Sigmoid colon (tissue), 7 donors: Measurements from ENCODE around the gene MTOR. TPM values are rescaled to one million over a fixed set of nuclear protein-coding genes. Genes with fewer than 3 reads are reported as not detected.

Source experiments
- DNase-seq: peaks from one replicate; pipeline ENCODE4 v3.0.0-alpha.2; 2019
- H3K27ac ChIP-seq, 4 donors: fragments of 200-600 bp; sonication (generic); one replicate each; pipeline ENCODE4 v1.5.1; 2016 to 2019; ENCODE audit warnings: mild to moderate bottlenecking in 1 of 4
- H3K27me3 ChIP-seq, 3 donors: fragments of 200-600 bp; sonication (generic); one replicate each; pipeline ENCODE4 v1.5.1; 2019; ENCODE audit warnings: mild to moderate bottlenecking in 1 of 3
- H3K36me3 ChIP-seq, 4 donors: fragments of 200-600 bp; sonication (generic); one replicate each; pipeline ENCODE4 v1.5.1; 2016 to 2019
- H3K4me1 ChIP-seq, 4 donors: fragments of 200-600 bp; sonication (generic); one replicate each; pipeline ENCODE4 v1.5.1; 2017 to 2019
- H3K4me3 ChIP-seq, 4 donors: fragments of 200-600 bp; sonication (generic); one replicate each; pipeline ENCODE4 v1.5.1; 2017 to 2019; ENCODE audit warnings: mild to moderate bottlenecking in 2 of 4, moderate library complexity in 1 of 4
- H3K9me3 ChIP-seq, 4 donors: fragments of 200-600 bp in 3 of 4; sonication (generic) in 3 of 4; one replicate each; pipeline versions ENCODE4 v1.5.1 to v1.6.1; 2013 to 2019
- EP300 ChIP-seq, 4 donors: sonication (generic); formaldehyde crosslinking; IDR thresholded peaks; one replicate each; pipeline ENCODE4 v1.6.1; 2017; ENCODE audit warnings: antibody characterized with exemption in 4 of 4
- POLR2A ChIP-seq, 2 donors: fragments of 450-650 bp; IDR thresholded peaks; one replicate each; pipeline ENCODE4 v1.6.1; 2016; ENCODE audit warnings: antibody characterized with exemption in 2 of 2, mild to moderate bottlenecking in 2 of 2, moderate library complexity in 2 of 2
- POLR2AphosphoS5 ChIP-seq, 4 donors: sonication (generic); formaldehyde crosslinking; IDR thresholded peaks; one replicate each; pipeline ENCODE4 v1.6.1; 2017; ENCODE audit warnings: antibody characterized with exemption in 4 of 4
- WGBS, 2 donors: extraction: QIAGEN DNeasy Blood & Tissue Kit; methylation state at CpG; one replicate each; pipeline ENCODE4 v1.1.7; 2013; 5-methylcytosine and 5-hydroxymethylcytosine counted together
- intact Hi-C: fragments of 100-400 bp; cut with DNase I; formaldehyde crosslinking; loops from one replicate; pipeline ENCODE4 v1.15.1; 2023
- polyA plus RNA-seq, 3 donors: library from polyadenylated mRNA; stranded (reverse); fragments of 200-250 nt; gene quantifications; one replicate each; pipeline ENCODE4 v1.2.3, GENCODE V29; 2013
- total RNA-seq, 4 donors: library from RNA; depleted of rRNA; stranded (reverse); fragments of >200 nt; gene quantifications; one replicate each; pipeline ENCODE4 v1.1.0, GENCODE V29; 2016
- TF ChIP-seq, protein P1 (sequence below), 4 experiments: fragments of 450-650 bp in 3 of 4; fragments of 200-600 bp in 1 of 4; IDR thresholded peaks; one replicate each; pipeline ENCODE4 v1.5.1; 2016 to 2019; ENCODE audit warnings: antibody characterized with exemption in 4 of 4, mild to moderate bottlenecking in 3 of 4, moderate library complexity in 2 of 4
- donor health status: healthy with polysubstance abuse.
- donor health status: Bipolar disorder and iron deficiency.
- donor health status: healthy.

The MTOR gene
- total and polyA plus RNA-seq, 7 donors = 7.6 to 38.1 (median 25.2) TPM

DNA sequence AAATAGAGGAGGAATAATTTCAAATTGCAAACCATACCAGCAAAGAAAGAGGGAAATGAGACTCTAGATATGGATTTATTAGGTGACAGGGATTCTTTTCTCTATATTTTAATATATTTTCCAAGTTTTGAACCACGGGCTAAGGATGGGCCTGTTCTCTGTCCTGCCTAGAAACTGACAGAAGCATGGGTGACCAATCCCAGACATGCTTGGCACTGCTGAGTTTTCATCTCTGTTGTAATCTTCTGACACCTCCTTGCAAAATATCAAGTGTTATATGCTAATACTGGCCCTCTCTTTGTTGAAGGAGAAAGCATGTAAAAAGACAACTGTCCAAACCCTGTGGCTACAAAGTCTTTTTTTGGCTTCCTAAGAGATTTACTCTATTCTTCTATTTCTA is 74.0 kb downstream of the MTOR start:
- TF ChIP-seq EP300 (IDR thresholded peaks at IDR 0.05) (no peak), POLR2AphosphoS5 (IDR thresholded peaks at IDR 0.05) (peak in 1 of 4 donors; percentile 43), POLR2A (IDR thresholded peaks at IDR 0.05) (no peak)
- TF ChIP-seq, protein P1, sequence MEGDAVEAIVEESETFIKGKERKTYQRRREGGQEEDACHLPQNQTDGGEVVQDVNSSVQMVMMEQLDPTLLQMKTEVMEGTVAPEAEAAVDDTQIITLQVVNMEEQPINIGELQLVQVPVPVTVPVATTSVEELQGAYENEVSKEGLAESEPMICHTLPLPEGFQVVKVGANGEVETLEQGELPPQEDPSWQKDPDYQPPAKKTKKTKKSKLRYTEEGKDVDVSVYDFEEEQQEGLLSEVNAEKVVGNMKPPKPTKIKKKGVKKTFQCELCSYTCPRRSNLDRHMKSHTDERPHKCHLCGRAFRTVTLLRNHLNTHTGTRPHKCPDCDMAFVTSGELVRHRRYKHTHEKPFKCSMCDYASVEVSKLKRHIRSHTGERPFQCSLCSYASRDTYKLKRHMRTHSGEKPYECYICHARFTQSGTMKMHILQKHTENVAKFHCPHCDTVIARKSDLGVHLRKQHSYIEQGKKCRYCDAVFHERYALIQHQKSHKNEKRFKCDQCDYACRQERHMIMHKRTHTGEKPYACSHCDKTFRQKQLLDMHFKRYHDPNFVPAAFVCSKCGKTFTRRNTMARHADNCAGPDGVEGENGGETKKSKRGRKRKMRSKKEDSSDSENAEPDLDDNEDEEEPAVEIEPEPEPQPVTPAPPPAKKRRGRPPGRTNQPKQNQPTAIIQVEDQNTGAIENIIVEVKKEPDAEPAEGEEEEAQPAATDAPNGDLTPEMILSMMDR (IDR thresholded peaks at IDR 0.05) = no peak
- peaks cover 0 to 25% (median 12%) of the 10 kb centered on the region in 4 donors for H3K4me1 ChIP-seq
- H3K9me3 ChIP-seq = no peaks in the 10 kb centered on the region
- H3K27me3 ChIP-seq = no peaks in the 10 kb centered on the region
- DNase-seq = no peak
- H3K27ac ChIP-seq = peak overlapping the region in 3 of 4 donors; percentile 32 to 54 (median 43)
- intact Hi-C loops = no loop called here
- H3K36me3 ChIP-seq = peaks cover 2 to 38% (median 11%) of the 10 kb centered on the region in 4 donors
- WGBS, 2 donors = 91 to 93% methylated on average over 1 of the region's 1 CpG
- no peak overlapping the region for H3K4me3 ChIP-seq

- peaks cover 0 to 25% (median 12%) of the 10 kb centered on the region in 4 donors for H3K4me1 ChIP-seq
- peaks cover 0 to 34% (median 7%) of the 10 kb centered on the region in 4 donors for H3K36me3 ChIP-seq
- H3K27ac ChIP-seq = peak overlapping the region in 2 of 4 donors; percentile 43 to 54
- 90 to 98% methylated on average over 2 of the region's 2 CpGs for WGBS, 2 donors
- TF ChIP-seq, protein P1 (IDR thresholded peaks at IDR 0.05) = no peak
- TF ChIP-seq POLR2AphosphoS5 (IDR thresholded peaks at IDR 0.05) (no peak), EP300 (IDR thresholded peaks at IDR 0.05) (no peak), POLR2A (IDR thresholded peaks at IDR 0.05) (no peak)
- DNase-seq = no peak
- no peaks in the 10 kb centered on the region for H3K27me3 ChIP-seq
- H3K9me3 ChIP-seq = no peaks in the 10 kb centered on the region
- intact Hi-C loops = no loop called here
- no peak overlapping the region for H3K4me3 ChIP-seq
Observed at GRCh38 chr1:11187931-11188330, 74.4 kb downstream of the MTOR start.

DNA sequence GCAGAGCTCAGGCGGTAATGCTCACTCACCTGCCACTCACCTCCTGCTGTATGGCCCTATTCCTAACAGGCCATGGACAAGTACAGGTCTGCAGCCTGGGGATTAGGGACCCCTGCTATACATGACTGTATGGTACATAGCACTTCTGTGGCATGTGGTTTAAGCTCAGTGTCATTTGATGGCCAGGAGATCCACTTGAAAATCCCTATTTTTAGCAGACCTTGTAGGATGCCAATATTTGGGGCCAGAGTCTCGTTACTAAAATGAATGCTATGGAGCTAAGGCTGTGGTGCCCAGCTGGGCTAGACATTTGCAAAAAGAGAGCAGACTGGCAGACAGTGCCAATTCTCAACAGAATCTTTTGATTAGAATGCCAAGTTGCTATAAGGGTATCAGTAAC is 74.9 kb downstream of the MTOR start:
- DNase-seq = no peak
- WGBS, 2 donors = 83 to 95% methylated on average over 2 of the region's 2 CpGs
- H3K4me3 ChIP-seq = no peak overlapping the region
- H3K36me3 ChIP-seq = peaks cover 0 to 34% (median 6%) of the 10 kb centered on the region in 4 donors
- H3K9me3 ChIP-seq = no peaks in the 10 kb centered on the region
- no peak for TF ChIP-seq POLR2AphosphoS5 (IDR thresholded peaks at IDR 0.05)
- TF ChIP-seq, protein P1 (IDR thresholded peaks at IDR 0.05) = no peak
- TF ChIP-seq EP300 (IDR thresholded peaks at IDR 0.05) = no peak
- peak overlapping the region in 2 of 4 donors; percentile 43 to 54 for H3K27ac ChIP-seq
- intact Hi-C loops = no loop called here
- H3K4me1 ChIP-seq = peaks cover 0 to 25% (median 12%) of the 10 kb centered on the region in 4 donors
- H3K27me3 ChIP-seq = no peaks in the 10 kb centered on the region

DNA sequence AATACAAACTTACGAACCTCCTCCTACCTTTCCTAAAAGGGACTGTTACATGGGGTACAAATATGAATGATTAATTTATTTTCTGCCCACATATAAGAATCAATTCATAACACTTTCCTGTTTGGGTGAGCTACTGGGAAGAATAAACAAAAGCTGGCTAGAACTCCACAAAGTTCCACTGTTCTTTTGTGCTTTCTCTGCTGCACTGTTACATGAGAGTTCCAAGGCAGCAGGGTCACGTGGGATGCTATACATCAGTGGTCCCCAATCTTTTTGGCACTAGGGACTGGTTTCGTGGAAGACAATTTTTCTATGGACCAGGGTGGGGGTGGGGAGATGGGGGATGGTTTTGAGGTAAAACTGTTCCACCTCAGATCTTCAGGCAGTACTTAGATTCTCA is 75.4 kb downstream of the MTOR start:
- intact Hi-C loops = no loop called here

More for the DNA sequence above, 75.4 kb downstream of the MTOR start:
- WGBS, 2 donors = 92 to 98% methylated on average over 3 of the region's 3 CpGs
- Histone ChIP-seq H3K4me1 (peaks cover 0 to 25% (median 12%) of the 10 kb centered on the region in 4 donors), H3K4me3 (no peak overlapping the region), H3K9me3 (no peaks in the 10 kb centered on the region), H3K27ac (peak overlapping the region in 1 of 4 donors; percentile 43), H3K27me3 (no peaks in the 10 kb centered on the region), H3K36me3 (peaks cover 0 to 35% (median 6%) of the 10 kb centered on the region in 4 donors)
- DNase-seq = no peak
- TF ChIP-seq, protein P1 (IDR thresholded peaks at IDR 0.05) = no peak
- TF ChIP-seq POLR2AphosphoS5 (IDR thresholded peaks at IDR 0.05) = no peak
- no peak for TF ChIP-seq POLR2A (IDR thresholded peaks at IDR 0.05)
